Measurements from ENCODE around the gene SYNM.
A peak's percentile ranks its signal among the peaks of the same experiment; 100 is the strongest.

SYNM gene

GRCh38 chr15:99121691-99122410, 17.0 kb downstream of the SYNM start:
- no peak for ATAC-seq
- TF ChIP-seq OSR1 (CRISPR knock-in tag; IDR thresholded peaks at IDR 0.05) (no peak), ESRRG (CRISPR knock-in tag; IDR thresholded peaks at IDR 0.05) (no peak), TCF4 (CRISPR knock-in tag; IDR thresholded peaks at IDR 0.05; ENCODE audit: borderline replicate concordance) (no peak)

- TF ChIP-seq SNAI2 (CRISPR knock-in tag; IDR thresholded peaks at IDR 0.05) (0 out of 2 replicates have a peak, but pooled peaks have one; percentile 93), ZFP3 (CRISPR knock-in tag; IDR thresholded peaks at IDR 0.05) (no peak), BACH2 (CRISPR knock-in tag; IDR thresholded peaks at IDR 0.05; ENCODE audit: borderline replicate concordance) (no peak), ZFP30 (CRISPR knock-in tag; IDR thresholded peaks at IDR 0.05) (no peak), ZC3H10 (CRISPR knock-in tag; IDR thresholded peaks at IDR 0.05) (no peak)
- TF ChIP-seq, protein P1, sequence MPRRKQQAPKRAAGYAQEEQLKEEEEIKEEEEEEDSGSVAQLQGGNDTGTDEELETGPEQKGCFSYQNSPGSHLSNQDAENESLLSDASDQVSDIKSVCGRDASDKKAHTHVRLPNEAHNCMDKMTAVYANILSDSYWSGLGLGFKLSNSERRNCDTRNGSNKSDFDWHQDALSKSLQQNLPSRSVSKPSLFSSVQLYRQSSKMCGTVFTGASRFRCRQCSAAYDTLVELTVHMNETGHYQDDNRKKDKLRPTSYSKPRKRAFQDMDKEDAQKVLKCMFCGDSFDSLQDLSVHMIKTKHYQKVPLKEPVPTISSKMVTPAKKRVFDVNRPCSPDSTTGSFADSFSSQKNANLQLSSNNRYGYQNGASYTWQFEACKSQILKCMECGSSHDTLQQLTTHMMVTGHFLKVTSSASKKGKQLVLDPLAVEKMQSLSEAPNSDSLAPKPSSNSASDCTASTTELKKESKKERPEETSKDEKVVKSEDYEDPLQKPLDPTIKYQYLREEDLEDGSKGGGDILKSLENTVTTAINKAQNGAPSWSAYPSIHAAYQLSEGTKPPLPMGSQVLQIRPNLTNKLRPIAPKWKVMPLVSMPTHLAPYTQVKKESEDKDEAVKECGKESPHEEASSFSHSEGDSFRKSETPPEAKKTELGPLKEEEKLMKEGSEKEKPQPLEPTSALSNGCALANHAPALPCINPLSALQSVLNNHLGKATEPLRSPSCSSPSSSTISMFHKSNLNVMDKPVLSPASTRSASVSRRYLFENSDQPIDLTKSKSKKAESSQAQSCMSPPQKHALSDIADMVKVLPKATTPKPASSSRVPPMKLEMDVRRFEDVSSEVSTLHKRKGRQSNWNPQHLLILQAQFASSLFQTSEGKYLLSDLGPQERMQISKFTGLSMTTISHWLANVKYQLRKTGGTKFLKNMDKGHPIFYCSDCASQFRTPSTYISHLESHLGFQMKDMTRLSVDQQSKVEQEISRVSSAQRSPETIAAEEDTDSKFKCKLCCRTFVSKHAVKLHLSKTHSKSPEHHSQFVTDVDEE (CRISPR knock-in tag; IDR thresholded peaks at IDR 0.05), result no peak
- peak; percentile 2 for ATAC-seq
Observed at GRCh38 chr15:99122831-99123712, 18.2 kb downstream of the SYNM start.

DNA sequence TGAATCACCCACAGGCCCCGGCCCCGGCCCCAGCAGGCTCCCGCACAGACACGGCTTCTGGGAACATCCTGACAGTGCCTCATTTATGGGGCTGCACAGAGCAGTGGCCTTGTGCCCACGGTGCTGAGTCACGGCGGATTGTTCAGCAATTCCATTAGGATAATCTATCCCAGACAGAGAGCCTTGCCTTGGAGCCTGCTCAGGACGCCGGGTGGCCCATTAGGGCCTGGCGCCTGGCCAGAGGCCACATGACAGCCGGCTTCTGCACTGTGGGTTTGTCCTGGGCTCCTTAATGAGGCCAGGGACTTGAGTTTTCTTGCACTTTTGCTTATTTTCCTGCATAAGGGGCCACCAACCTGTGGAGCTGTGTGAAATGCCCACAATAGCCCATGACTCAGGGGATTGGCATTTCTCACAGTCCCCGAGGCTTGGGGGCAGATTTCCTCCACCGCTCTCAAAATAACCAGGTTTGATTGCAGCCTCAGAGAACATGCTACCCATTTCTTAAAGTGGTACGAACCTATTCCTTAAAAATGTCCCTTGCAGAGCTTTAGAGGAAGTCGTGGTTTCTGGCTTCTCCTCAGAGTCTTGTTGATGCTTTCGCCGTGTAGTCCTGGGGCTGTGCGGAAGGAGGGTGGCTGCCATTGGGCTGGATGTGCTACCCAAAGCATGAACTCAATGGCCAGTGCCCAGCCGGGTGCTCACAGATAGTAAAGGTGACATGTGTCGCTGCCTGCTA, 19.0 kb downstream of the SYNM start:
- TF ChIP-seq, protein P2, sequence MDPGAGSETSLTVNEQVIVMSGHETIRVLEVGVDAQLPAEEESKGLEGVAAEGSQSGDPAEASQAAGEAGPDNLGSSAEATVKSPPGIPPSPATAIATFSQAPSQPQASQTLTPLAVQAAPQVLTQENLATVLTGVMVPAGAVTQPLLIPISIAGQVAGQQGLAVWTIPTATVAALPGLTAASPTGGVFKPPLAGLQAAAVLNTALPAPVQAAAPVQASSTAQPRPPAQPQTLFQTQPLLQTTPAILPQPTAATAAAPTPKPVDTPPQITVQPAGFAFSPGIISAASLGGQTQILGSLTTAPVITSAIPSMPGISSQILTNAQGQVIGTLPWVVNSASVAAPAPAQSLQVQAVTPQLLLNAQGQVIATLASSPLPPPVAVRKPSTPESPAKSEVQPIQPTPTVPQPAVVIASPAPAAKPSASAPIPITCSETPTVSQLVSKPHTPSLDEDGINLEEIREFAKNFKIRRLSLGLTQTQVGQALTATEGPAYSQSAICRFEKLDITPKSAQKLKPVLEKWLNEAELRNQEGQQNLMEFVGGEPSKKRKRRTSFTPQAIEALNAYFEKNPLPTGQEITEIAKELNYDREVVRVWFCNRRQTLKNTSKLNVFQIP (CRISPR knock-in tag; IDR thresholded peaks at IDR 0.05; ENCODE audit: borderline replicate concordance, low read depth), result no peak
- TF ChIP-seq ZFP30 (CRISPR knock-in tag; IDR thresholded peaks at IDR 0.05) (no peak), TCF4 (CRISPR knock-in tag; IDR thresholded peaks at IDR 0.05; ENCODE audit: borderline replicate concordance) (peak; percentile 94), CREB5 (CRISPR knock-in tag; IDR thresholded peaks at IDR 0.05; ENCODE audit: low read depth) (peak; percentile 41; the same call in 1 of the 2 replicates), ISL1 (CRISPR knock-in tag; IDR thresholded peaks at IDR 0.05) (peak; percentile 97), BACH2 (CRISPR knock-in tag; IDR thresholded peaks at IDR 0.05; ENCODE audit: borderline replicate concordance) (peak; percentile 96; the same call in 1 of the 2 replicates), ZNF70 (CRISPR knock-in tag; IDR thresholded peaks at IDR 0.05) (no peak), ZFP3 (CRISPR knock-in tag; IDR thresholded peaks at IDR 0.05) (peak; percentile 71), ZNF565 (CRISPR knock-in tag; conservative IDR thresholded peaks at IDR 0.05; ENCODE audit: low read depth) (no peak)
- TF ChIP-seq, protein P1 (CRISPR knock-in tag; IDR thresholded peaks at IDR 0.05), result peak; percentile 39; the same call in 1 of the 2 replicates
- TF ChIP-seq, protein P3, sequence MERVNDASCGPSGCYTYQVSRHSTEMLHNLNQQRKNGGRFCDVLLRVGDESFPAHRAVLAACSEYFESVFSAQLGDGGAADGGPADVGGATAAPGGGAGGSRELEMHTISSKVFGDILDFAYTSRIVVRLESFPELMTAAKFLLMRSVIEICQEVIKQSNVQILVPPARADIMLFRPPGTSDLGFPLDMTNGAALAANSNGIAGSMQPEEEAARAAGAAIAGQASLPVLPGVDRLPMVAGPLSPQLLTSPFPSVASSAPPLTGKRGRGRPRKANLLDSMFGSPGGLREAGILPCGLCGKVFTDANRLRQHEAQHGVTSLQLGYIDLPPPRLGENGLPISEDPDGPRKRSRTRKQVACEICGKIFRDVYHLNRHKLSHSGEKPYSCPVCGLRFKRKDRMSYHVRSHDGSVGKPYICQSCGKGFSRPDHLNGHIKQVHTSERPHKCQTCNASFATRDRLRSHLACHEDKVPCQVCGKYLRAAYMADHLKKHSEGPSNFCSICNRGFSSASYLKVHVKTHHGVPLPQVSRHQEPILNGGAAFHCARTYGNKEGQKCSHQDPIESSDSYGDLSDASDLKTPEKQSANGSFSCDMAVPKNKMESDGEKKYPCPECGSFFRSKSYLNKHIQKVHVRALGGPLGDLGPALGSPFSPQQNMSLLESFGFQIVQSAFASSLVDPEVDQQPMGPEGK (CRISPR knock-in tag; IDR thresholded peaks at IDR 0.05; ENCODE audit: borderline replicate concordance), result peak; percentile 30; the same call in 1 of the 2 replicates
- ATAC-seq, result peak; percentile 95

All from SK-N-SH treated with all-trans-retinoic acid at 6 μM for 48 hours (cell line).